MM.1S (cell line): ENCODE results near the gene ACTR2.

ENCODE experiments used
- DNase-seq: peaks from one replicate; pipeline ENCODE4 v3.0.0-alpha.2; 2015
- H2AFZ ChIP-seq: fragments of 300-600 bp; sonication (generic); 2 replicates; pipeline ENCODE4 v1.6.0; 2016; ENCODE audit warnings: antibody characterized with exemption, low read length
- H3F3A ChIP-seq: fragments of 300-600 bp; sonication (generic); 2 replicates; pipeline ENCODE4 v1.6.1; 2016; ENCODE audit warnings: mild to moderate bottlenecking, antibody characterized with exemption, low read length, moderate library complexity, mixed read lengths; ENCODE audit not compliant: insufficient read depth
- H3K27ac ChIP-seq: fragments of 300-600 bp; sonication (generic); 2 replicates; pipeline ENCODE4 v1.5.1; 2016; ENCODE audit warnings: mild to moderate bottlenecking, low read length
- H3K27me3 ChIP-seq: fragments of 300-600 bp; sonication (generic); replicated peaks from 2 replicates; pipeline ENCODE4 v1.6.0; 2016; ENCODE audit warnings: low read length; ENCODE audit not compliant: insufficient read depth
- H3K36me3 ChIP-seq: fragments of 300-600 bp; sonication (generic); replicated peaks from 2 replicates; pipeline ENCODE4 v1.6.1; 2016; ENCODE audit warnings: mild to moderate bottlenecking, low read length, mixed read lengths; ENCODE audit not compliant: insufficient read depth
- H3K4me1 ChIP-seq: fragments of 300-600 bp; sonication (generic); 2 replicates; pipeline ENCODE4 v1.6.1; 2016; ENCODE audit warnings: low read length, mixed read lengths
- H3K4me2 ChIP-seq: fragments of 300-600 bp; sonication (generic); 2 replicates; pipeline ENCODE4 v1.6.0; 2016; ENCODE audit warnings: low read depth, low read length
- H3K4me3 ChIP-seq: fragments of 300-600 bp; sonication (generic); 2 replicates; pipeline ENCODE4 v1.5.1; 2016; ENCODE audit warnings: low read length, mixed read lengths
- H3K79me2 ChIP-seq: fragments of 300-600 bp; sonication (generic); 2 replicates; pipeline ENCODE4 v1.6.1; 2016; ENCODE audit warnings: mixed run types, low read length, mixed read lengths
- H3K9ac ChIP-seq: fragments of 300-600 bp; sonication (generic); 2 replicates; pipeline ENCODE4 v1.6.1; 2016; ENCODE audit warnings: low read length, mixed read lengths
- H3K9me2 ChIP-seq: fragments of 300-600 bp; sonication (generic); replicated peaks from 2 replicates; pipeline ENCODE4 v1.6.1; 2016; ENCODE audit warnings: mild to moderate bottlenecking, low read length, mixed read lengths; ENCODE audit not compliant: insufficient read depth
- H3K9me3 ChIP-seq: fragments of 300-600 bp; sonication (generic); replicated peaks from 2 replicates; pipeline ENCODE4 v1.6.1; 2016; ENCODE audit warnings: mild to moderate bottlenecking, low read length, mixed read lengths; ENCODE audit not compliant: insufficient read depth
- H4K20me1 ChIP-seq: fragments of 300-600 bp; sonication (generic); 2 replicates; pipeline ENCODE4 v1.6.1; 2016; ENCODE audit warnings: mild to moderate bottlenecking, low read length, moderate library complexity, mixed read lengths; ENCODE audit not compliant: insufficient read depth
- EZH2 ChIP-seq: fragments of 300-600 bp; sonication (generic); optimal IDR thresholded peaks from 2 replicates; pipeline ENCODE3; 2017; ENCODE audit warnings: low read depth, mild to moderate bottlenecking, antibody characterized with exemption, low read length, mixed read lengths
- EZH2phosphoT487 ChIP-seq: fragments of 300-600 bp; sonication (generic); IDR thresholded peaks from 2 replicates; pipeline ENCODE4 v1.6.1; 2018; ENCODE audit warnings: antibody characterized with exemption, low read length
- TF ChIP-seq, protein P1 (sequence below): fragments of 300-600 bp; sonication (generic); IDR thresholded peaks from 2 replicates; pipeline ENCODE4 v1.5.1; 2016; ENCODE audit warnings: antibody characterized with exemption, low read length, mixed read lengths

Gene ACTR2

DNA sequence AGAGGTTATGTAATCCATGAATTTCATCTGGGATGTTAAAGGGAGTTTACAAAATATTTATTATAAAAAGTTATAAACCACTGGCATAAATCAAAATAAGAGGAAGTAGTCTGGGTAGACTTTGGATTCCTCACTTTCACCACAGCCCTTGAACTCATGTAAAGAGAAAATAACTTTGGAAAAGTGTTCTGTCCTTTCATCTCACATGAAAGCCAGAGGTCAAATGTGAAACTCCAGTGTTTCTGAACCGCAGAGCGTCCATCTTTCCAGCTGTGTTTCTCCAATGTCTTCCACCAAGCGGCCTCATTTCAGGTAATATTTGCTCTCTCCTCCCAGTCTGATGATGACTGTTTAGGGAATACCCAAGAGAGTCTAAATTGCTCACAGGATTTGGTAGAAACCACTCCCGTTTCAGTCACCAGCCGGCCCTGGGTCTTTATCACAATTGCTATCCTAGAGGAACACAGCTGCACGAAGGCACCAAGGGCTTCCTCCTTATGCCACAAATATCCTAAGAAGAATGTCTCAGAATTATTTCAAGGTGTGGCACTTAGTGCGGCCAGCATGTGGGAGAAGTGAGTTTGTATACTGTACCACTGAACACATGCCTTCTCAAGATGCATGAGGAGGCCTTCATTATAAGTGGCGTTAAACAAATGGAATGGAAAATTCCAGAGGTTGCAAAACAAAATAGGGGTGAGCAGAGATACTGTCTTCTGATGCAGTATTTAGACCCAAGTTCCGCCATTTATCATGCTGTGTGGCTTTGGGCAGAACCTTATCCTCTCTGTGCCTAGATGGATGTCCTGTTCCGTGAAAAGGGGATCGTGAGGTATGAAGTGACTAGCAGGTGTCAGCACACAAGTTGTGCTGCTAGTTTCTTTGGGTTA is 63.8 kb downstream of the ACTR2 start:
- Histone ChIP-seq H3K4me3 (no peak overlapping the region), H3K27me3 (no peaks in the 10 kb centered on the region), H3K79me2 (no peaks in the 10 kb centered on the region), H4K20me1 (no peaks in the 10 kb centered on the region), H3K9ac (no peak overlapping the region), H3K9me2 (no peaks in the 10 kb centered on the region), H3K36me3 (no peaks in the 10 kb centered on the region), H2AFZ (no peak overlapping the region), H3K4me1 (peaks cover 7% of the 10 kb centered on the region; the same call in 1 of the 2 replicates), H3K27ac (no peak overlapping the region), H3K9me3 (no peaks in the 10 kb centered on the region), H3F3A (no peaks in the 10 kb centered on the region), H3K4me2 (no peak overlapping the region)
- no peak for DNase-seq
- TF ChIP-seq, protein P1, sequence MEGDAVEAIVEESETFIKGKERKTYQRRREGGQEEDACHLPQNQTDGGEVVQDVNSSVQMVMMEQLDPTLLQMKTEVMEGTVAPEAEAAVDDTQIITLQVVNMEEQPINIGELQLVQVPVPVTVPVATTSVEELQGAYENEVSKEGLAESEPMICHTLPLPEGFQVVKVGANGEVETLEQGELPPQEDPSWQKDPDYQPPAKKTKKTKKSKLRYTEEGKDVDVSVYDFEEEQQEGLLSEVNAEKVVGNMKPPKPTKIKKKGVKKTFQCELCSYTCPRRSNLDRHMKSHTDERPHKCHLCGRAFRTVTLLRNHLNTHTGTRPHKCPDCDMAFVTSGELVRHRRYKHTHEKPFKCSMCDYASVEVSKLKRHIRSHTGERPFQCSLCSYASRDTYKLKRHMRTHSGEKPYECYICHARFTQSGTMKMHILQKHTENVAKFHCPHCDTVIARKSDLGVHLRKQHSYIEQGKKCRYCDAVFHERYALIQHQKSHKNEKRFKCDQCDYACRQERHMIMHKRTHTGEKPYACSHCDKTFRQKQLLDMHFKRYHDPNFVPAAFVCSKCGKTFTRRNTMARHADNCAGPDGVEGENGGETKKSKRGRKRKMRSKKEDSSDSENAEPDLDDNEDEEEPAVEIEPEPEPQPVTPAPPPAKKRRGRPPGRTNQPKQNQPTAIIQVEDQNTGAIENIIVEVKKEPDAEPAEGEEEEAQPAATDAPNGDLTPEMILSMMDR = no peak
- no peak for TF ChIP-seq EZH2phosphoT487
- TF ChIP-seq EZH2 = no peak

GRCh38 chr2:65292106-65292400 is 64.4 kb downstream of the ACTR2 start:
- no peak overlapping the region for H3K4me2 ChIP-seq
- no peaks in the 10 kb centered on the region for H3F3A ChIP-seq
- H3K27me3 ChIP-seq = no peaks in the 10 kb centered on the region
- no peak overlapping the region for H3K27ac ChIP-seq
- no peaks in the 10 kb centered on the region for H4K20me1 ChIP-seq
- no peak overlapping the region for H3K9ac ChIP-seq
- H3K9me3 ChIP-seq = no peaks in the 10 kb centered on the region
- no peaks in the 10 kb centered on the region for H3K36me3 ChIP-seq
- no peak for TF ChIP-seq EZH2
- TF ChIP-seq EZH2phosphoT487 = no peak
- TF ChIP-seq, protein P1 = no peak
- peaks cover 1% of the 10 kb centered on the region; the same call in 1 of the 2 replicates for H3K4me1 ChIP-seq
- DNase-seq = no peak
- H2AFZ ChIP-seq = no peak overlapping the region
- no peaks in the 10 kb centered on the region for H3K79me2 ChIP-seq
- no peaks in the 10 kb centered on the region for H3K9me2 ChIP-seq
- no peak overlapping the region for H3K4me3 ChIP-seq

DNA sequence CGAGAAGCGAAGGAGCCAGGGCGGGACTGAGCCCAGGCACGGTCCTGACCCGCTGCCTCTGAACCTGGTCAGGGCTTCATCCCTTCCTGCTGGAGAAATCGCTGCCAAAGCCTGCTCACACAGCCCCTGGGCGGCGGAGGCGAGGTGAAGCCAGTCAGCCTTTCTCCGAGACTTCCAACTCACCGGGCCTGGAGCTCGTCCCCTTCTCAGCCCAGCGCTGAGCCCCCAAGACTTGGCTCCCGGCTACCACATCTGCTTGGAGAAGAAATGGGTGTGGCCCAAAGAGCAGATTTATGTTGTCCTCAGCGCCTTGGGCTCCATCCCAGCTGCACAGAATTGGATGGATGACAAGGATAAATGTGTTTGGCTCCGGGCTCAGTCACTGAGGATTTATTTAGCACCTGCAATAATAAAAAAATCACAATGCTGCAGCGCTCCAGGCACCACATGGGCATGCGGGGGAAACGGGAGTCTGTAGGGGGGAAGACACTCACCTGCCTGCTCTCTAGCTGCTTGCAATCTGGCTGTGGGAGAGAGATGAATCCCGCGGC is 64.9 kb downstream of the ACTR2 start:
- H3K36me3 ChIP-seq = no peaks in the 10 kb centered on the region
- no peaks in the 10 kb centered on the region for H3K27me3 ChIP-seq
- H3K4me2 ChIP-seq = no peak overlapping the region
- H3K4me3 ChIP-seq = no peak overlapping the region
- no peak overlapping the region for H3K9ac ChIP-seq
- no peak overlapping the region for H2AFZ ChIP-seq
- H3F3A ChIP-seq = no peaks in the 10 kb centered on the region
- no peaks in the 10 kb centered on the region for H3K9me2 ChIP-seq
- no peaks in the 10 kb centered on the region for H3K9me3 ChIP-seq
- no peaks in the 10 kb centered on the region for H3K79me2 ChIP-seq
- H4K20me1 ChIP-seq = no peaks in the 10 kb centered on the region
- TF ChIP-seq, protein P1 = no peak
- TF ChIP-seq EZH2 = no peak
- no peak for TF ChIP-seq EZH2phosphoT487
- no peak for DNase-seq
- H3K27ac ChIP-seq = no peak overlapping the region
- H3K4me1 ChIP-seq = no peaks in the 10 kb centered on the region
